ENCODE results near the gene SAMMSON.

DNA sequence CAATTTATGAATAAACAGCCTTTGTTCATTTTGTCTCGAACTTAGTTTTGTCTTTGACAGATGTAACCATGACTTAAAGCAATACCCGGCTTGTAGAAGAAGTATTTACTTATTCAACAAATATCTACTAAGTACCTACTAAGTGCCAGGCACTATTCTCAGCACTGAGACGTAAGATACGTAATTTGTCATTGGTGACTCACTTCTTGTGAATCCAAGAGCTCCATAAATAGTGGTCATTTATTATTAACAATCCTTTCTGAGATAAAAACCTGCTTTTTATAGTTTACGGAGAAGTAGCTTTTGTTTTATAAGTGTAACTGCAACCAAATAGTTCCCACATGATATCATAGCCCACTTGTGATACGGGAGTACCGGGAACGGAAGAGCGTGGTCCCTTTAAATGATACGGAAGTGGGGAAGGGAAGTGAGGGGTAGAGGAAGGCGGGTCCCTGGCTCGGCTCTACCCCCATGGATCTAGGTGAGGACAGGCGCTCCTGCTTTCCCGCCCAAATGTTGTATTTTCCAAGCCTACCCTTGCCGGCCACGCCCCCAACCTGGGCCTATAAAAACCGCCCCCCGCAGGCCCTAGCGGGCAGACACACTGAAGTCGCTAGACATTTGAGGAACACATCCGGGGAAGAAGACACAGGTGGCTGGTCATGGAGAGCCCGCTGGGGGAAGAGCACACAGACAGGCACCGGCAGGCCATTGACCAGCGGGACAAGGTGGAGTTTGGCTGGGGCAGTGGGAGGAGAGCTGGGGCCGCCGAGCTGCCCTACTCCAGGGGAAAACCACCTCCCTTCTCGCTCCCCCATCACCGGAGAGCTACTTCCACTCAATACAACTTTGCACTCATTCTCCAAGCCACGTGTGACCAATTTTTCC lies at the start of gene SAMMSON:
- TF ChIP-seq, protein P1, sequence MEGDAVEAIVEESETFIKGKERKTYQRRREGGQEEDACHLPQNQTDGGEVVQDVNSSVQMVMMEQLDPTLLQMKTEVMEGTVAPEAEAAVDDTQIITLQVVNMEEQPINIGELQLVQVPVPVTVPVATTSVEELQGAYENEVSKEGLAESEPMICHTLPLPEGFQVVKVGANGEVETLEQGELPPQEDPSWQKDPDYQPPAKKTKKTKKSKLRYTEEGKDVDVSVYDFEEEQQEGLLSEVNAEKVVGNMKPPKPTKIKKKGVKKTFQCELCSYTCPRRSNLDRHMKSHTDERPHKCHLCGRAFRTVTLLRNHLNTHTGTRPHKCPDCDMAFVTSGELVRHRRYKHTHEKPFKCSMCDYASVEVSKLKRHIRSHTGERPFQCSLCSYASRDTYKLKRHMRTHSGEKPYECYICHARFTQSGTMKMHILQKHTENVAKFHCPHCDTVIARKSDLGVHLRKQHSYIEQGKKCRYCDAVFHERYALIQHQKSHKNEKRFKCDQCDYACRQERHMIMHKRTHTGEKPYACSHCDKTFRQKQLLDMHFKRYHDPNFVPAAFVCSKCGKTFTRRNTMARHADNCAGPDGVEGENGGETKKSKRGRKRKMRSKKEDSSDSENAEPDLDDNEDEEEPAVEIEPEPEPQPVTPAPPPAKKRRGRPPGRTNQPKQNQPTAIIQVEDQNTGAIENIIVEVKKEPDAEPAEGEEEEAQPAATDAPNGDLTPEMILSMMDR (IDR thresholded peaks at IDR 0.05; ENCODE audit: low read depth, low read length): no peak
- TF ChIP-seq EZH2phosphoT487 (IDR thresholded peaks at IDR 0.05; ENCODE audit: low read depth): no peak

All from OCI-LY3 (cell line).